HEK293 (cell line): ENCODE measurements around the gene NNT.

Experiments used
- CTCF ChIA-PET: fragments of 350-600 bp; formaldehyde crosslinking; extraction: SDS; loops from one replicate; lab custom pipeline; 2021; ENCODE audit warnings: antibody characterized with exemption; lab: Yijun Ruan, JAX
- POLR2A ChIA-PET: fragments of 300-600 bp; formaldehyde crosslinking; extraction: SDS; loops from one replicate; lab custom pipeline; 2020; ENCODE audit warnings: antibody characterized with exemption, inconsistent platforms; lab: Yijun Ruan, JAX
- H3K27ac ChIP-seq: fragments of 200-500 bp; sonication (Bioruptor generic); 2 replicates; pipeline ENCODE4 v1.5.1; 2014; ENCODE audit warnings: low read depth, low read length, control low read depth, inconsistent platforms; ENCODE audit errors: extremely low read depth
- H3K36me3 ChIP-seq, 2 experiments: fragments of 200-500 bp in 1 of 2; sonication (Bioruptor generic) in 1 of 2; 1 replicate in 1 of 2; 2 replicates in 1 of 2; pipeline ENCODE4 v1.5.1; 2014 to 2017; ENCODE audit warnings: inconsistent platforms in 2 of 2, low read length in 2 of 2; ENCODE audit not compliant: control insufficient read depth in 2 of 2, insufficient read depth in 1 of 2
- H3K4me1 ChIP-seq: fragments of 200-500 bp; sonication (Bioruptor generic); 2 replicates; pipeline ENCODE4 v1.5.1; 2014; ENCODE audit warnings: mild to moderate bottlenecking, low read length, inconsistent platforms; ENCODE audit not compliant: control insufficient read depth, insufficient read depth
- H3K4me3 ChIP-seq: 2 replicates; pipeline ENCODE4 v1.5.1; 2011; ENCODE audit warnings: low read depth, mild to moderate bottlenecking, control low read depth, low read length, moderate library complexity
- H3K9me3 ChIP-seq: fragments of 200-500 bp; sonication (Bioruptor generic); 2 replicates; pipeline ENCODE4 v1.5.1; 2014; ENCODE audit warnings: low read depth, low read length, inconsistent platforms; ENCODE audit not compliant: control insufficient read depth, insufficient read depth
- BCL11B ChIP-seq: fragments of 450-650 bp; formaldehyde crosslinking; IDR thresholded peaks from 2 replicates; pipeline ENCODE4 v1.5.1; 2016; ENCODE audit warnings: low read depth, missing biosample characterization, missing genetic modification characterization
- FEZF1 ChIP-seq: fragments of 450-650 bp; formaldehyde crosslinking; IDR thresholded peaks from 2 replicates; pipeline ENCODE4 v1.5.1; 2016; ENCODE audit warnings: missing biosample characterization, missing genetic modification characterization
- GLI2 ChIP-seq: fragments of 450-650 bp; formaldehyde crosslinking; IDR thresholded peaks from 2 replicates; pipeline ENCODE4; 2017; ENCODE audit warnings: missing biosample characterization, missing genetic modification characterization, low read depth, borderline replicate concordance
- HOXA7 ChIP-seq: sonication (generic); formaldehyde crosslinking; IDR thresholded peaks from 2 replicates; pipeline ENCODE4 v1.8.1; 2022; ENCODE audit warnings: missing genetic modification reagents, borderline replicate concordance
- KLF8 ChIP-seq: fragments of 450-650 bp; formaldehyde crosslinking; IDR thresholded peaks from 2 replicates; pipeline ENCODE4 v1.5.1; 2016; ENCODE audit warnings: missing biosample characterization, missing genetic modification characterization
- MEIS1 ChIP-seq: sonication (generic); formaldehyde crosslinking; IDR thresholded peaks from 2 replicates; pipeline ENCODE4 v1.8.1; 2022; ENCODE audit warnings: missing genetic modification reagents, mild to moderate bottlenecking, borderline replicate concordance
- OVOL3 ChIP-seq: fragments of 450-650 bp; formaldehyde crosslinking; IDR thresholded peaks from 2 replicates; pipeline ENCODE4 v1.5.1; 2016; ENCODE audit warnings: missing biosample characterization, missing genetic modification characterization
- SP7 ChIP-seq: fragments of 450-650 bp; formaldehyde crosslinking; IDR thresholded peaks from 2 replicates; pipeline ENCODE4 v1.5.1; 2016; ENCODE audit warnings: missing biosample characterization, missing genetic modification characterization
- WT1 ChIP-seq: fragments of 450-650 bp; formaldehyde crosslinking; IDR thresholded peaks from 2 replicates; pipeline ENCODE4 v1.5.1; 2016; ENCODE audit warnings: missing biosample characterization, missing genetic modification characterization
- ZNF114 ChIP-seq: fragments of 450-650 bp; formaldehyde crosslinking; IDR thresholded peaks from 2 replicates; pipeline ENCODE4 v1.5.0; 2017; ENCODE audit warnings: missing biosample characterization, missing genetic modification characterization
- ZNF138 ChIP-seq: fragments of 450-650 bp; formaldehyde crosslinking; IDR thresholded peaks from 2 replicates; pipeline ENCODE4 v1.5.1; 2016; ENCODE audit warnings: missing biosample characterization, missing genetic modification characterization, borderline replicate concordance
- ZNF146 ChIP-seq: fragments of 450-650 bp; formaldehyde crosslinking; IDR thresholded peaks from 2 replicates; pipeline ENCODE4 v1.5.1; 2016; ENCODE audit warnings: missing biosample characterization, missing genetic modification characterization
- ZNF23 ChIP-seq: fragments of 450-650 bp; formaldehyde crosslinking; IDR thresholded peaks from 2 replicates; pipeline ENCODE4 v1.5.1; 2016; ENCODE audit warnings: missing biosample characterization, missing genetic modification characterization, borderline replicate concordance
- ZNF341 ChIP-seq: fragments of 450-650 bp; formaldehyde crosslinking; IDR thresholded peaks from 2 replicates; pipeline ENCODE4; 2016; ENCODE audit warnings: low read depth, missing biosample characterization, missing genetic modification characterization
- ZNF48 ChIP-seq: fragments of 450-650 bp; formaldehyde crosslinking; IDR thresholded peaks from 2 replicates; pipeline ENCODE4 v1.5.1; 2016; ENCODE audit warnings: missing biosample characterization, missing genetic modification characterization
- ZNF561 ChIP-seq: fragments of 450-650 bp; IDR thresholded peaks from 2 replicates; pipeline ENCODE4 v1.5.1; 2018; ENCODE audit warnings: missing biosample characterization, missing genetic modification characterization, borderline replicate concordance
- ZNF585B ChIP-seq: fragments of 450-650 bp; formaldehyde crosslinking; IDR thresholded peaks from 2 replicates; pipeline ENCODE4 v1.5.1; 2016; ENCODE audit warnings: missing biosample characterization, missing genetic modification characterization
- ZNF76 ChIP-seq: fragments of 450-650 bp; formaldehyde crosslinking; IDR thresholded peaks from 2 replicates; pipeline ENCODE4; 2016; ENCODE audit warnings: low read depth, missing biosample characterization, missing genetic modification characterization, borderline replicate concordance
- ZNF837 ChIP-seq: fragments of 450-650 bp; formaldehyde crosslinking; IDR thresholded peaks from 2 replicates; pipeline ENCODE4 v1.5.1; 2016; ENCODE audit warnings: missing biosample characterization, missing genetic modification characterization
- TF ChIP-seq, protein P1 (sequence below): fragments of 450-650 bp; formaldehyde crosslinking; IDR thresholded peaks from 2 replicates; pipeline ENCODE4 v1.5.1; 2016; ENCODE audit warnings: missing biosample characterization, missing genetic modification characterization
- TF ChIP-seq, protein P2 (sequence below): fragments of 450-650 bp; formaldehyde crosslinking; IDR thresholded peaks from 2 replicates; pipeline ENCODE4 v1.5.0; 2017; ENCODE audit warnings: missing biosample characterization, missing genetic modification characterization, borderline replicate concordance
- TF ChIP-seq, protein P3 (sequence below): fragments of 450-650 bp; formaldehyde crosslinking; IDR thresholded peaks from 2 replicates; pipeline ENCODE4 v1.5.1; 2016; ENCODE audit warnings: missing biosample characterization, missing genetic modification characterization

The NNT gene

DNA sequence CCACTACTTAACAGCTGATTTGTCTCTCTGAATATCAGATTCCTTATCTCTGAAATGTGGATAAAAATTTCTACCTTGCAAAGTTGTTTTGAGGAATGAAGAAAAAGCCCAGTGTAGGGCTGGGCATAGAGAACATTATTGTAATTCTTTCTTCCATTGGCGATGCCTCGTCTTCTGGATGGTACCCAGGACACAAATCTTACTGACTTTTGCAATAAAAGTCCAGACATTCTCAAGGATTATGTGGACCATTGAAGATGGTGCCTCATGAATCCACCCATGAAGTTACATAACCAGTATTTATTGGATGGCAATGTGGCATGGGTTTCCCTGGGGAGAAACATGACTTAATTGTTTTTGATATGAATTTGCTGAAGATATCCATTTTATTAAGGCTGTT, 33.1 kb downstream of the NNT start (continued):
- TF ChIP-seq, protein P1, sequence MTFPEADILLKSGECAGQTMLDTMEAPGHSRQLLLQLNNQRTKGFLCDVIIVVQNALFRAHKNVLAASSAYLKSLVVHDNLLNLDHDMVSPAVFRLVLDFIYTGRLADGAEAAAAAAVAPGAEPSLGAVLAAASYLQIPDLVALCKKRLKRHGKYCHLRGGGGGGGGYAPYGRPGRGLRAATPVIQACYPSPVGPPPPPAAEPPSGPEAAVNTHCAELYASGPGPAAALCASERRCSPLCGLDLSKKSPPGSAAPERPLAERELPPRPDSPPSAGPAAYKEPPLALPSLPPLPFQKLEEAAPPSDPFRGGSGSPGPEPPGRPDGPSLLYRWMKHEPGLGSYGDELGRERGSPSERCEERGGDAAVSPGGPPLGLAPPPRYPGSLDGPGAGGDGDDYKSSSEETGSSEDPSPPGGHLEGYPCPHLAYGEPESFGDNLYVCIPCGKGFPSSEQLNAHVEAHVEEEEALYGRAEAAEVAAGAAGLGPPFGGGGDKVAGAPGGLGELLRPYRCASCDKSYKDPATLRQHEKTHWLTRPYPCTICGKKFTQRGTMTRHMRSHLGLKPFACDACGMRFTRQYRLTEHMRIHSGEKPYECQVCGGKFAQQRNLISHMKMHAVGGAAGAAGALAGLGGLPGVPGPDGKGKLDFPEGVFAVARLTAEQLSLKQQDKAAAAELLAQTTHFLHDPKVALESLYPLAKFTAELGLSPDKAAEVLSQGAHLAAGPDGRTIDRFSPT (tag by site-specific recombination): no peak
- no peak for TF ChIP-seq ZNF23 (tag by site-specific recombination)
- no peak for TF ChIP-seq ZNF837 (tag by site-specific recombination)
- TF ChIP-seq, all 188 proteins: peak for 0

DNA sequence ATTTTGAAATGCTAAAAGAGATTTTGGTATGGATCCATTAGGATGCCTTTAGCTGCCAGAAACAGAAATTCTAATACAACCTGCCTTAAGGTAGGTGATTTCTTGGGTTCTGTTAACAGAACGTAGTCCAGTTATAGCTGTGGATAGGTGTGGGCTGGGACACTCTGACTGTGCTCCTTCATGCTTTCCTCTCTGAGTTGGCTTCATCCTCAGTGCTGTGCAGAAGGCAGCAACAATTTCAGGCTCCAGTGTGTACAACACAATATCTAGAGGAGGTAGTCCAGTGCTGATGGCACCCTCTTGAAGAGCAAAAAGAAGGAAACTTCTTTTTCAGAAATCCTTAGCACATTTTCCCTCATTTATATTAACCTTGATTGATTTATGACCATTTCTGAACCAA, 34.4 kb downstream of the NNT start:
- TF ChIP-seq ZNF561 (tag by site-specific recombination): no peak
- TF ChIP-seq, protein P2, sequence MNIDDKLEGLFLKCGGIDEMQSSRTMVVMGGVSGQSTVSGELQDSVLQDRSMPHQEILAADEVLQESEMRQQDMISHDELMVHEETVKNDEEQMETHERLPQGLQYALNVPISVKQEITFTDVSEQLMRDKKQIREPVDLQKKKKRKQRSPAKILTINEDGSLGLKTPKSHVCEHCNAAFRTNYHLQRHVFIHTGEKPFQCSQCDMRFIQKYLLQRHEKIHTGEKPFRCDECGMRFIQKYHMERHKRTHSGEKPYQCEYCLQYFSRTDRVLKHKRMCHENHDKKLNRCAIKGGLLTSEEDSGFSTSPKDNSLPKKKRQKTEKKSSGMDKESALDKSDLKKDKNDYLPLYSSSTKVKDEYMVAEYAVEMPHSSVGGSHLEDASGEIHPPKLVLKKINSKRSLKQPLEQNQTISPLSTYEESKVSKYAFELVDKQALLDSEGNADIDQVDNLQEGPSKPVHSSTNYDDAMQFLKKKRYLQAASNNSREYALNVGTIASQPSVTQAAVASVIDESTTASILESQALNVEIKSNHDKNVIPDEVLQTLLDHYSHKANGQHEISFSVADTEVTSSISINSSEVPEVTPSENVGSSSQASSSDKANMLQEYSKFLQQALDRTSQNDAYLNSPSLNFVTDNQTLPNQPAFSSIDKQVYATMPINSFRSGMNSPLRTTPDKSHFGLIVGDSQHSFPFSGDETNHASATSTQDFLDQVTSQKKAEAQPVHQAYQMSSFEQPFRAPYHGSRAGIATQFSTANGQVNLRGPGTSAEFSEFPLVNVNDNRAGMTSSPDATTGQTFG: no peak
- no peak for TF ChIP-seq SP7 (tag by site-specific recombination)
- no peak for TF ChIP-seq ZNF138 (tag by site-specific recombination)
- TF ChIP-seq ZNF341 (tag by site-specific recombination): no peak
- TF ChIP-seq FEZF1 (tag by site-specific recombination): no peak
- no peak for TF ChIP-seq ZNF76 (tag by site-specific recombination)
- no peak for TF ChIP-seq ZNF585B
- no peak overlapping the region for H3K4me3 ChIP-seq
- no peaks in the 10 kb centered on the region for H3K4me1 ChIP-seq
- CTCF ChIA-PET: interaction anchor here (0.9 to 2.8 kb wide), 2 partner anchors 11 to 28 kb away, joined by 4 to 12 read pairs; no protein-coding TSS in a partner anchor
- H3K27ac ChIP-seq: no peak overlapping the region
- POLR2A ChIA-PET: no interaction called here
- peaks cover 5 to 16% of the 10 kb centered on the region in 2 experiments; a peak in 2 of 3 replicates for H3K36me3 ChIP-seq
- no peaks in the 10 kb centered on the region for H3K9me3 ChIP-seq

DNA sequence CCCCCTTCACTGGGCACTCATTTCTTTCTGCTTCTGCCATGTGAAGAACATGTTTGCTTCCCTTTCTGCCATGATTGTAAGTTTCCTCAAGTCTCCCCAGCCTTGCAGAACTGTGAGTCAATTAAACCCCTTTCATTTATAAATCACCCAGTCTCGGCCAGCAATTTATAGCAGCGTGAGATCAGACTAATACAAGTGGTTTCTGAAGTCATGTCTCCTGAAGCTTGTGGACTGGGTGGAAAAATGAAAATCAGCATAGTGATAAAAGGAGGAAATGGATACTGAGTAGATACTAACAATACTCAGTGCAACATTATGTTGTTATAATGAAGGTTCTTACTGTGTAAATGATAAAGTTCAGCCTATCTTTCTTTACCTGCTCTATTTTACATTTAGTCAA, 35.1 kb downstream of the NNT start:
- H3K27ac ChIP-seq: no peak overlapping the region
- CTCF ChIA-PET: interaction anchor here (1.2 kb wide), 1 partner anchor 17 kb away, joined by 4 read pairs; no protein-coding TSS in a partner anchor
- H3K9me3 ChIP-seq: no peaks in the 10 kb centered on the region
- POLR2A ChIA-PET: interaction anchor here (0.6 to 1.0 kb wide), 2 partner anchors 9 to 11 kb away, joined by 4 read pairs; no protein-coding TSS in a partner anchor
- H3K4me1 ChIP-seq: no peaks in the 10 kb centered on the region
- no peak for TF ChIP-seq OVOL3 (tag by site-specific recombination)
- TF ChIP-seq ZNF114: no peak
- no peak for TF ChIP-seq ZNF146 (tag by site-specific recombination)
- TF ChIP-seq KLF8 (tag by site-specific recombination): no peak
- TF ChIP-seq WT1 (tag by site-specific recombination): no peak
- no peak for TF ChIP-seq ZNF48 (tag by site-specific recombination)
- no peak for TF ChIP-seq GLI2 (tag by site-specific recombination)
- no peak for TF ChIP-seq MEIS1
- TF ChIP-seq, protein P3, sequence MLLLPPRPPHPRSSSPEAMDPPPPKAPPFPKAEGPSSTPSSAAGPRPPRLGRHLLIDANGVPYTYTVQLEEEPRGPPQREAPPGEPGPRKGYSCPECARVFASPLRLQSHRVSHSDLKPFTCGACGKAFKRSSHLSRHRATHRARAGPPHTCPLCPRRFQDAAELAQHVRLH (tag by site-specific recombination): no peak
- no peak for TF ChIP-seq BCL11B (tag by site-specific recombination)
- TF ChIP-seq HOXA7: no peak
- peaks cover 8 to 9% of the 10 kb centered on the region in 2 experiments; a peak in 2 of 3 replicates for H3K36me3 ChIP-seq
- no peak overlapping the region for H3K4me3 ChIP-seq
